PC-3 (cell line): Measurements from ENCODE around the gene GPR146. TPM values are rescaled to one million over a fixed set of nuclear protein-coding genes. Genes with fewer than 3 reads are reported as not detected.

Experiments
- ATAC-seq: fragments of 200-7000 bp; cut with Tn5 transposase; 2 replicates; pipeline ENCODE4 v1.9.1; 2020; ENCODE audit warnings: mild to moderate bottlenecking, moderate library complexity
- BruUV-seq: library from RNA; stranded (reverse); fragments of 400-500 nt; replicated peaks from 2 replicates; lab custom pipeline; 2021; lab: Mats Ljungman, UMichigan
- CTCF ChIA-PET: fragments of 300-600 bp; sonication (Branson Sonifier 250); formaldehyde crosslinking; loops from one replicate; lab custom pipeline; 2022; ENCODE audit warnings: antibody characterized with exemption; lab: Charles Lee
- POLR2A ChIA-PET: fragments of 300-600 bp; sonication (Branson Sonifier 250); formaldehyde crosslinking; loops from one replicate; lab custom pipeline; 2022; ENCODE audit warnings: antibody characterized with exemption; ENCODE audit not compliant: unreplicated experiment; lab: Charles Lee
- DNase-seq: peaks from one replicate; pipeline ENCODE4 v3.0.0-alpha.2; 2015
- H2AFZ ChIP-seq: fragments of 300-600 bp; sonication (generic); 2 replicates; pipeline ENCODE4 v1.6.0; 2016; ENCODE audit warnings: antibody characterized with exemption, low read length
- H3F3A ChIP-seq: fragments of 300-600 bp; sonication (generic); one replicate; pipeline ENCODE4 v1.6.0; 2017; ENCODE audit warnings: antibody characterized with exemption, low read length, control low read depth, mild to moderate bottlenecking; ENCODE audit not compliant: unreplicated experiment
- H3K27ac ChIP-seq: fragments of 300-600 bp; sonication (generic); 2 replicates; pipeline ENCODE4 v1.5.1; 2016; ENCODE audit warnings: mild to moderate bottlenecking, low read length
- H3K27me3 ChIP-seq: fragments of 300-600 bp; sonication (generic); 2 replicates; pipeline ENCODE4 v1.6.1; 2016; ENCODE audit warnings: low read length, mixed read lengths
- H3K36me3 ChIP-seq: fragments of 300-600 bp; sonication (generic); 2 replicates; pipeline ENCODE4 v1.6.1; 2016; ENCODE audit warnings: low read depth, mixed run types, low read length, mixed read lengths
- H3K4me1 ChIP-seq: fragments of 300-600 bp; sonication (generic); 2 replicates; pipeline ENCODE4 v1.5.1; 2016; ENCODE audit warnings: low read length; ENCODE audit not compliant: insufficient read depth
- H3K4me2 ChIP-seq: fragments of 300-600 bp; sonication (generic); 2 replicates; pipeline ENCODE4 v1.6.0; 2016; ENCODE audit warnings: low read length
- H3K4me3 ChIP-seq: fragments of 300-600 bp; sonication (generic); 2 replicates; pipeline ENCODE4 v1.5.1; 2016; ENCODE audit warnings: mild to moderate bottlenecking, low read length, mixed read lengths
- H3K79me2 ChIP-seq: fragments of 300-600 bp; sonication (generic); 2 replicates; pipeline ENCODE4 v1.6.1; 2017; ENCODE audit warnings: low read length, mixed read lengths
- H3K9ac ChIP-seq: fragments of 300-600 bp; sonication (generic); 2 replicates; pipeline ENCODE4 v1.6.0; 2016; ENCODE audit warnings: mild to moderate bottlenecking, low read length
- H3K9me2 ChIP-seq: fragments of 300-600 bp; sonication (generic); replicated peaks from 2 replicates; pipeline ENCODE4 v1.6.1; 2016; ENCODE audit warnings: mixed run types, low read length, mixed read lengths
- H3K9me3 ChIP-seq: fragments of 300-600 bp; sonication (generic); 2 replicates; pipeline ENCODE4 v1.6.1; 2016; ENCODE audit warnings: low read length, mixed read lengths
- H4K20me1 ChIP-seq: fragments of 300-600 bp; sonication (generic); 2 replicates; pipeline ENCODE4 v1.6.1; 2016; ENCODE audit warnings: low read length, mixed read lengths
- CTCF ChIP-seq: fragments of 300-600 bp; sonication (generic); conservative IDR thresholded peaks from 2 replicates; pipeline ENCODE4 v1.5.1; 2017; ENCODE audit warnings: antibody characterized with exemption, low read depth, mild to moderate bottlenecking, low read length
- EZH2 ChIP-seq: fragments of 300-600 bp; sonication (generic); IDR thresholded peaks from one replicate; pipeline ENCODE4 v1.6.1; 2017; ENCODE audit warnings: antibody characterized with exemption, mild to moderate bottlenecking, low read length; ENCODE audit not compliant: unreplicated experiment
- EZH2phosphoT487 ChIP-seq: fragments of 300-600 bp; sonication (generic); IDR thresholded peaks from 2 replicates; pipeline ENCODE4 v1.6.1; 2018; ENCODE audit warnings: mild to moderate bottlenecking, antibody characterized with exemption, low read length, borderline replicate concordance
- intact Hi-C: fragments of 100-400 bp; cut with micrococcal nuclease; formaldehyde crosslinking; loops from 2 replicates; pipeline ENCODE4 v1.9.0; 2023
- total RNA-seq: library from RNA; depleted of rRNA; stranded (reverse); fragments of >200 nt; gene quantifications from 2 replicates; pipeline ENCODE4 v1.2.3, GENCODE V29; 2014

Gene GPR146
- total RNA-seq, 1 experiment from 2014 or later, result 2.7 TPM

- Histone ChIP-seq H3K9ac (no peak overlapping the region), H3K27ac (no peak overlapping the region), H3F3A (no peaks in the 10 kb centered on the region), H3K27me3 (no peaks in the 10 kb centered on the region), H3K9me3 (no peaks in the 10 kb centered on the region), H4K20me1 (peaks cover 7% of the 10 kb centered on the region; the same call in 1 of the 2 replicates), H3K4me1 (no peaks in the 10 kb centered on the region), H3K9me2 (no peaks in the 10 kb centered on the region), H2AFZ (no peak overlapping the region), H3K4me3 (no peak overlapping the region), H3K4me2 (no peak overlapping the region), H3K36me3 (peaks cover 2% of the 10 kb centered on the region; the same call in 1 of the 2 replicates), H3K79me2 (peaks cover 37% of the 10 kb centered on the region)
- intact Hi-C loops, result no loop called here
- CTCF ChIA-PET, result no interaction called here
- ATAC-seq (no peak), DNase-seq (no peak)
- no peak for TF ChIP-seq EZH2phosphoT487
- no peak for TF ChIP-seq EZH2
- TF ChIP-seq CTCF, result no peak
- POLR2A ChIA-PET, result no interaction called here
- no TSS peak for BruUV-seq
These were observed 23.0 kb upstream of the GPR146 start for GRCh38 chr7:1021366-1021765.

DNA sequence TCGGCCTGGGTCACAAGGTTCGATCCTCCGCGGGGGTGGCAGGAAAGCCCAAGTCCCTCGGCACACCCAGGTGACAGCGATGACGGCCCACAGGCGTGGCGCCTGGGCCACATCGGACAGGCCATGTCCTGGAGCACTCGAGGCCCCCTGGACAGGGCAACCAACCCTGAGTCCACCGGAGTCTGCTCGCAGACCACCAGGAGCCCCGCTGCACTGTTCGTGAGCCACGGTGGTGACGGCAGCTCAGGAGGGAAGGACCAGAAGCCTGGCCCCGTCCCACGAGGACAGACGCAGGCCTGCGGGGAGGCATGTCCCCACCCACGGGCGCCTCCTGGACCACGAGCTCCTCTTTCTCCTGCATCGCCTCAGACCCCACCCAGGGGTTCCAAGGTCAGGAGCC is 22.4 kb upstream of the GPR146 start:
- Histone ChIP-seq H3K27me3 (no peaks in the 10 kb centered on the region), H3F3A (no peaks in the 10 kb centered on the region), H4K20me1 (peaks cover 13% of the 10 kb centered on the region), H3K9me3 (no peaks in the 10 kb centered on the region), H3K9me2 (no peaks in the 10 kb centered on the region), H3K36me3 (peaks cover 7% of the 10 kb centered on the region; the same call in 1 of the 2 replicates), H3K79me2 (peaks cover 42% of the 10 kb centered on the region), H3K27ac (no peak overlapping the region), H3K9ac (no peak overlapping the region), H3K4me3 (no peak overlapping the region), H2AFZ (no peak overlapping the region), H3K4me1 (0 out of 2 replicates have a peak, but pooled peaks cover 2% of the 10 kb centered on the region), H3K4me2 (no peak overlapping the region)
- TF ChIP-seq EZH2 (no peak), CTCF (no peak), EZH2phosphoT487 (no peak)
- no TSS peak for BruUV-seq
- ChIA-PET CTCF (no interaction called here), POLR2A (no interaction called here)
- no peak for DNase-seq
- no peak for ATAC-seq
- intact Hi-C loops, result no loop called here

GRCh38 chr7:1022356-1022755 is 22.0 kb upstream of the GPR146 start:
- Histone ChIP-seq H3K27me3 (no peaks in the 10 kb centered on the region), H3K9ac (no peak overlapping the region), H2AFZ (no peak overlapping the region), H3K79me2 (peaks cover 46% of the 10 kb centered on the region), H3K36me3 (peaks cover 7% of the 10 kb centered on the region; the same call in 1 of the 2 replicates), H3K4me2 (no peak overlapping the region), H3K27ac (no peak overlapping the region), H3K9me2 (no peaks in the 10 kb centered on the region), H3K9me3 (no peaks in the 10 kb centered on the region), H3K4me1 (0 out of 2 replicates have a peak, but pooled peaks cover 4% of the 10 kb centered on the region), H4K20me1 (peaks cover 17% of the 10 kb centered on the region), H3F3A (no peaks in the 10 kb centered on the region), H3K4me3 (no peak overlapping the region)
- BruUV-seq, result no TSS peak
- intact Hi-C loops, result no loop called here
- TF ChIP-seq EZH2phosphoT487 (no peak), EZH2 (no peak), CTCF (no peak)
- ATAC-seq (no peak), DNase-seq (no peak)
- POLR2A ChIA-PET, result no interaction called here
- CTCF ChIA-PET, result no interaction called here
